Lung (tissue), 13 donors: Measurements from ENCODE around the gene SLC8B1. TPM values are rescaled to one million over a fixed set of nuclear protein-coding genes. Genes with fewer than 3 reads are reported as not detected.

ENCODE experiments used
- ATAC-seq: fragments of 200-7000 bp; cut with Tn5 transposase; one replicate; pipeline ENCODE4 v1.9.1; 2020; ENCODE audit warnings: moderate number of reproducible peaks; ENCODE audit not compliant: insufficient read depth, low FRiP score
- DNase-seq, 3 donors: peaks; one replicate each; pipeline ENCODE4 v3.0.0-alpha.2; 2013 to 2017
- H3K27ac ChIP-seq, 2 donors: one replicate each; pipeline ENCODE4 v1.5.1; 2013; ENCODE audit warnings: mild to moderate bottlenecking in 2 of 2, moderate library complexity in 2 of 2, control low read depth in 1 of 2, inconsistent platforms in 1 of 2, low read depth in 1 of 2, low read length in 1 of 2
- H3K27me3 ChIP-seq, 3 donors: one replicate each; pipeline ENCODE4 v1.5.1; 2013; ENCODE audit warnings: low read length in 2 of 3; ENCODE audit not compliant: control insufficient read depth in 3 of 3, insufficient read depth in 3 of 3
- H3K36me3 ChIP-seq, 4 donors: one replicate each; pipeline ENCODE4 v1.5.1; 2013; ENCODE audit warnings: low read length in 4 of 4, mild to moderate bottlenecking in 1 of 4, moderate library complexity in 1 of 4; ENCODE audit not compliant: control insufficient read depth in 4 of 4, insufficient read depth in 4 of 4
- H3K4me1 ChIP-seq, 5 donors: one replicate each; pipeline ENCODE4 v1.5.1; 2013; ENCODE audit warnings: low read length in 5 of 5, mild to moderate bottlenecking in 2 of 5, moderate library complexity in 1 of 5; ENCODE audit not compliant: control insufficient read depth in 5 of 5, insufficient read depth in 5 of 5
- H3K4me3 ChIP-seq: one replicate; pipeline ENCODE4 v1.5.1; 2013; ENCODE audit warnings: mild to moderate bottlenecking, control low read depth, moderate library complexity
- H3K9ac ChIP-seq, 2 donors: one replicate each; pipeline ENCODE4 v1.5.1; 2013; ENCODE audit warnings: low read length in 2 of 2, control low read depth in 1 of 2; ENCODE audit not compliant: insufficient read depth in 1 of 2
- H3K9me3 ChIP-seq, 4 donors: one replicate each; pipeline ENCODE4 v1.5.1; 2013; ENCODE audit warnings: low read length in 3 of 4, mild to moderate bottlenecking in 1 of 4, moderate library complexity in 1 of 4; ENCODE audit not compliant: control insufficient read depth in 4 of 4, insufficient read depth in 3 of 4
- CTCF ChIP-seq: IDR thresholded peaks from 2 replicates; pipeline ENCODE4 v1.5.1; 2012; ENCODE audit warnings: mild to moderate bottlenecking; ENCODE audit errors: control extremely low read depth, extremely low read depth
- WGBS, 2 donors: extraction: QIAGEN DNeasy Blood & Tissue Kit; methylation state at CpG; one replicate each; pipeline ENCODE4 v1.1.7; 2013; 5-methylcytosine and 5-hydroxymethylcytosine counted together
- polyA plus RNA-seq, 2 donors: library from polyadenylated mRNA; stranded (reverse); fragments of 200-250 nt; gene quantifications; one replicate each; pipeline ENCODE4 v1.2.1, GENCODE V29; 2013
- small RNA-seq: library from RNA; depleted of rRNA; stranded (forward); fragments of <200 nt; gene quantifications from one replicate; pipeline ENCODE3, GENCODE V24; 2014; ENCODE audit warnings: low replicate concordance
- total RNA-seq, 2 donors: library from RNA; depleted of rRNA in 1 of 2; stranded (reverse); fragments of >200 nt in 1 of 2; gene quantifications; one replicate each; pipeline ENCODE4 v1.2.1, GENCODE V29; 2014 to 2021
- donor health status: control.
- donor health status: control.
- donor health status: Bipolar disorder and iron deficiency.
- donor health status: healthy.
- donor health status: DM: yes; HTN: yes; CAD: no.

SLC8B1 gene
- total and polyA plus RNA-seq, 4 donors: 21.8 to 44.8 (median 32.1) TPM

DNA sequence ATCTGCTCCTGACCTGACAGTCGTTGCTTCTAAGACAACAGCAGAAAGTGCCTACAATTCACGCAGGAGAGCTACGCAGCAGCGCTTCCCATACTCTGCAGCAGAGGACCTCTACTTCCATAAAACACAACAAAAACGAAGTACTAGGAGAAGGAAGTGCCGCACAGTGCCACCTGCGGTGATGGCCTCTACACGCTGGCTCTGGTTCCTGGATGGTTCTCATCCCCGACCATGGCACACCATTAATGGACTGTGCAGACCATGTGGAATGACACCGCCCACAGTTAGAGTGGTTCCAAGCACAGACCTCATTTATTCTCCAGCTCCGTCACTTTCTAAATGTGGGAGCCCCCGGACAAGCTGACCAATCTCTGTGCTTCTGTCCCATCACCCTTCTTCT is 85.4 kb downstream of the SLC8B1 start:
- DNase-seq: no peak
- no peak for ATAC-seq
- Histone ChIP-seq H3K36me3 (peaks cover 2 to 17% (median 4%) of the 10 kb centered on the region in 4 donors), H3K4me3 (no peak overlapping the region), H3K27ac (no peak overlapping the region), H3K27me3 (no peaks in the 10 kb centered on the region), H3K9me3 (no peaks in the 10 kb centered on the region), H3K9ac (no peak overlapping the region), H3K4me1 (peaks cover 3 to 26% (median 14%) of the 10 kb centered on the region in 5 donors)
- TF ChIP-seq CTCF: no peak
- WGBS, 2 donors: 95% methylated on average over 12 of the region's 12 CpGs

GRCh38 chr12:113248842-113249435 is 86.0 kb downstream of the SLC8B1 start:
- Histone ChIP-seq H3K4me1 (peaks cover 3 to 33% (median 20%) of the 10 kb centered on the region in 5 donors), H3K27me3 (no peaks in the 10 kb centered on the region), H3K36me3 (peaks cover 2 to 17% (median 4%) of the 10 kb centered on the region in 4 donors), H3K4me3 (no peak overlapping the region), H3K9me3 (no peaks in the 10 kb centered on the region), H3K27ac (peak overlapping the region in 1 of 2 donors; percentile 1), H3K9ac (no peak overlapping the region)
- no peak for ATAC-seq
- WGBS, 2 donors: 96% methylated on average over 11 of the region's 11 CpGs
- DNase-seq: no peak
- no peak for TF ChIP-seq CTCF

Small RNA genes lying within 50 kb of the gene (small RNA-seq; reads per million reads assigned to genes)
- gene MIR6762: 0.08 reads per million

Other genes with a start within 250 kb of the SLC8B1 start
- under 1 TPM; 0.58 to 0.65 TPM for gene RASAL1, start 199.3 kb downstream of the SLC8B1 start, total RNA-seq
- 1 to 10 TPM in 1 of 2 donors, under 1 TPM in 1; 0.09 to 1.8 TPM for gene RASAL1, start 199.3 kb downstream of the SLC8B1 start, polyA plus RNA-seq
- gene CFAP73, start 185.4 kb downstream of the SLC8B1 start, total RNA-seq: 10 to 100 TPM; 14.6 to 40.6 TPM
- 10 to 100 TPM; 10.4 to 14.6 TPM for gene CFAP73, start 185.4 kb downstream of the SLC8B1 start, polyA plus RNA-seq
- gene DDX54, start 149.6 kb downstream of the SLC8B1 start, total RNA-seq: 10 to 100 TPM; 17.9 to 75.3 TPM
- 10 to 100 TPM; 43.6 to 60.2 TPM for gene DDX54, start 149.6 kb downstream of the SLC8B1 start, polyA plus RNA-seq
- gene RITA1, start 149.4 kb downstream of the SLC8B1 start, total RNA-seq: 10 to 100 TPM in 1 of 2 donors, 1 to 10 TPM in 1; 9.1 to 19.7 TPM
- 10 to 100 TPM; 12.3 to 16.2 TPM for gene RITA1, start 149.4 kb downstream of the SLC8B1 start, polyA plus RNA-seq
- gene TPCN1, start 113.6 kb downstream of the SLC8B1 start, total RNA-seq: 10 to 100 TPM; 32.0 to 61.7 TPM
- gene TPCN1, start 113.6 kb downstream of the SLC8B1 start, polyA plus RNA-seq: 10 to 100 TPM; 20.8 to 29.4 TPM
- 10 to 100 TPM; 16.7 to 48.9 TPM for gene PLBD2, start 23.5 kb upstream of the SLC8B1 start, total RNA-seq
- gene PLBD2, start 23.5 kb upstream of the SLC8B1 start, polyA plus RNA-seq: 10 to 100 TPM; 16.4 to 26.5 TPM
- 1 to 10 TPM in 1 of 2 donors, under 1 TPM in 1; 0.20 to 1.5 TPM for gene SDS, start 68.8 kb upstream of the SLC8B1 start, total RNA-seq
- gene SDS, start 68.8 kb upstream of the SLC8B1 start, polyA plus RNA-seq: 1 to 10 TPM; 2.7 to 8.4 TPM
- 10 to 100 TPM in 1 of 2 donors, 1 to 10 TPM in 1; 3.0 to 15.5 TPM for gene SDSL, start 87.3 kb upstream of the SLC8B1 start, total RNA-seq
- 10 to 100 TPM; 10.6 to 25.8 TPM for gene SDSL, start 87.3 kb upstream of the SLC8B1 start, polyA plus RNA-seq
- gene LHX5, start 136.8 kb upstream of the SLC8B1 start, total RNA-seq: not detected
- not detected for gene LHX5, start 136.8 kb upstream of the SLC8B1 start, polyA plus RNA-seq